ENCODE results near the gene TRIM15. TPM values are rescaled to one million over a fixed set of nuclear protein-coding genes. Genes with fewer than 3 reads are reported as not detected.

TRIM15 gene
- total RNA-seq, 3 donors from 2014 or later (not counting 1 experiment from before 2014, with no cell fraction given), result not detected

- Mint-ChIP-seq H3K36me3 (no peaks in the 10 kb centered on the region), H3K27ac (peak overlapping the region; percentile 45 to 68), H3K4me1 (peaks cover 54 to 65% of the 10 kb centered on the region in 2 donors), H3K27me3 (ENCODE audit: low read depth in 2 of 2) (no peaks in the 10 kb centered on the region), H3K4me3 (no peak overlapping the region), H3K9me3 (no peaks in the 10 kb centered on the region)
- ATAC-seq (no peak), DNase-seq (no peak)
- H3K4me1 ChIP-seq (ENCODE audit: control insufficient read depth, insufficient read depth, low read length), result peaks cover 12% of the 10 kb centered on the region
- no peak overlapping the region for H3K27ac ChIP-seq (ENCODE audit: low read length)
- no peaks in the 10 kb centered on the region for H3K9me3 ChIP-seq (ENCODE audit: control insufficient read depth, insufficient read depth, low read length)
- peaks cover 57% of the 10 kb centered on the region for H3K36me3 ChIP-seq (ENCODE audit: control insufficient read depth, insufficient read depth, low read length)
- no peaks in the 10 kb centered on the region for H3K27me3 ChIP-seq (ENCODE audit: control insufficient read depth, insufficient read depth, low read length)
- 63% methylated on average over 6 of the region's 6 CpGs for WGBS (ENCODE audit: insufficient coverage)
- intact Hi-C loops (cut with micrococcal nuclease), result no loop called here
- TF ChIP-seq CTCF (IDR thresholded peaks at IDR 0.05), result no peak
- H3K4me3 ChIP-seq (ENCODE audit: low read length), result no peak overlapping the region
These were observed 37.4 kb downstream of the TRIM15 start for GRCh38 chr6:30200551-30201281.

GRCh38 chr6:30202366-30202765 lies 39.0 kb downstream of the TRIM15 start:
- Mint-ChIP-seq H3K36me3 (no peaks in the 10 kb centered on the region), H3K9me3 (no peaks in the 10 kb centered on the region), H3K27me3 (ENCODE audit: low read depth in 2 of 2) (no peaks in the 10 kb centered on the region), H3K4me1 (peaks cover 60 to 69% of the 10 kb centered on the region in 2 donors), H3K27ac (peak overlapping the region in 1 of 2 donors; percentile 16), H3K4me3 (no peak overlapping the region)
- TF ChIP-seq CTCF (IDR thresholded peaks at IDR 0.05), result no peak
- DNase-seq (no peak), ATAC-seq (no peak)
- WGBS (ENCODE audit: insufficient coverage), result 90% methylated on average over 2 of the region's 4 CpGs
- no peak overlapping the region for H3K27ac ChIP-seq (ENCODE audit: low read length)
- H3K27me3 ChIP-seq (ENCODE audit: control insufficient read depth, insufficient read depth, low read length), result no peaks in the 10 kb centered on the region
- peaks cover 41% of the 10 kb centered on the region for H3K36me3 ChIP-seq (ENCODE audit: control insufficient read depth, insufficient read depth, low read length)
- intact Hi-C loops (cut with micrococcal nuclease), result no loop called here
- H3K9me3 ChIP-seq (ENCODE audit: control insufficient read depth, insufficient read depth, low read length), result no peaks in the 10 kb centered on the region
- peaks cover 27% of the 10 kb centered on the region for H3K4me1 ChIP-seq (ENCODE audit: control insufficient read depth, insufficient read depth, low read length)
- H3K4me3 ChIP-seq (ENCODE audit: low read length), result no peak overlapping the region

DNA sequence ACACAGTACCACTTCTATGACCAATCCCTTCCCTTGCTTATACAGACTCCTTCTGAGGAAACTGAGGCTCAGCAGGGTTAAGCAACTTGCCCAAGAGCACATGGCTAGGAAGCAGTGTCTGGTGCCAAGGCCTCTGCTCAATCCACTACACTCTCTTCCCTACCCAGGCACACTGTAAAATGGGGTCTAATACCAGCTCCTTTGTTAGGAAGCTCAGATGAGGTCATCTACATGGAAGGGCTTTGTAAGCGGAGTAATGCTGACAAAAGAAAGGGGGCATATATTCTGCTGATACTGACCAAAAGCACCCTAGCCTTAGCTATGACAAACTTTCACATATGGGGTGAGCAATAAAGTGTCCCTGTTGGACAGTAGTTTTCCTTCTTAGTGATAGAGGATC lies 40.8 kb downstream of the TRIM15 start:
- DNase-seq (no peak), ATAC-seq (no peak)
- intact Hi-C loops (cut with micrococcal nuclease), result no loop called here
- Mint-ChIP-seq H3K36me3 (no peaks in the 10 kb centered on the region), H3K27me3 (ENCODE audit: low read depth in 2 of 2) (no peaks in the 10 kb centered on the region), H3K4me1 (peaks cover 75 to 79% of the 10 kb centered on the region in 2 donors), H3K27ac (no peak overlapping the region), H3K4me3 (no peak overlapping the region), H3K9me3 (no peaks in the 10 kb centered on the region)
- Histone ChIP-seq H3K36me3 (ENCODE audit: control insufficient read depth, insufficient read depth, low read length) (peaks cover 25% of the 10 kb centered on the region), H3K4me3 (ENCODE audit: low read length) (no peak overlapping the region), H3K27ac (ENCODE audit: low read length) (no peak overlapping the region), H3K4me1 (ENCODE audit: control insufficient read depth, insufficient read depth, low read length) (peaks cover 31% of the 10 kb centered on the region), H3K9me3 (ENCODE audit: control insufficient read depth, insufficient read depth, low read length) (no peaks in the 10 kb centered on the region), H3K27me3 (ENCODE audit: control insufficient read depth, insufficient read depth, low read length) (no peaks in the 10 kb centered on the region)
- TF ChIP-seq CTCF (IDR thresholded peaks at IDR 0.05), result no peak
- 100% methylated on average over 1 of the region's 1 CpG for WGBS (ENCODE audit: insufficient coverage)

GRCh38 chr6:30206152-30206551 lies 42.8 kb downstream of the TRIM15 start:
- H3K4me1 Mint-ChIP-seq, result peaks cover 79 to 85% of the 10 kb centered on the region in 2 donors
- no peak overlapping the region for H3K4me3 ChIP-seq (ENCODE audit: low read length)
- H3K36me3 ChIP-seq (ENCODE audit: control insufficient read depth, insufficient read depth, low read length), result peaks cover 13% of the 10 kb centered on the region
- ATAC-seq (no peak), DNase-seq (no peak)
- no peaks in the 10 kb centered on the region for H3K27me3 Mint-ChIP-seq (ENCODE audit: low read depth in 2 of 2)
- no peak for TF ChIP-seq CTCF (IDR thresholded peaks at IDR 0.05)
- no peaks in the 10 kb centered on the region for H3K9me3 Mint-ChIP-seq
- H3K27ac ChIP-seq (ENCODE audit: low read length), result no peak overlapping the region
- H3K36me3 Mint-ChIP-seq, result no peaks in the 10 kb centered on the region
- H3K27me3 ChIP-seq (ENCODE audit: control insufficient read depth, insufficient read depth, low read length), result no peaks in the 10 kb centered on the region
- no peaks in the 10 kb centered on the region for H3K9me3 ChIP-seq (ENCODE audit: control insufficient read depth, insufficient read depth, low read length)
- peak overlapping the region in 1 of 2 donors; percentile 62 for H3K27ac Mint-ChIP-seq
- intact Hi-C loops (cut with micrococcal nuclease), result no loop called here
- peaks cover 29% of the 10 kb centered on the region for H3K4me1 ChIP-seq (ENCODE audit: control insufficient read depth, insufficient read depth, low read length)
- no peak overlapping the region for H3K4me3 Mint-ChIP-seq
- WGBS (ENCODE audit: insufficient coverage), result 71% methylated on average over 7 of the region's 7 CpGs

Measured in natural killer cell (primary cell).